Transverse colon (tissue), 4 donors: ENCODE measurements around the gene HTT.

ENCODE experiments used
- CTCF ChIP-seq, 5 experiments: fragments of 200-600 bp in 3 of 5; fragments of 450-650 bp in 2 of 5; sonication (generic) in 3 of 5; IDR thresholded peaks; 1 replicate in 2 of 5; 2 replicates in 3 of 5; pipeline ENCODE4 v1.5.1; 2016 to 2017; ENCODE audit warnings: antibody characterized with exemption in 5 of 5, inconsistent platforms in 3 of 5, mild to moderate bottlenecking in 2 of 5, moderate library complexity in 1 of 5
- POLR2A ChIP-seq: fragments of 450-650 bp; IDR thresholded peaks from one replicate; pipeline ENCODE4 v1.6.1; 2016; ENCODE audit warnings: antibody characterized with exemption, mild to moderate bottlenecking, moderate library complexity
- POLR2AphosphoS5 ChIP-seq, 3 donors: sonication (generic); formaldehyde crosslinking; IDR thresholded peaks; one replicate each; pipeline ENCODE4 v1.6.1; 2016; ENCODE audit warnings: antibody characterized with exemption in 3 of 3

DNA sequence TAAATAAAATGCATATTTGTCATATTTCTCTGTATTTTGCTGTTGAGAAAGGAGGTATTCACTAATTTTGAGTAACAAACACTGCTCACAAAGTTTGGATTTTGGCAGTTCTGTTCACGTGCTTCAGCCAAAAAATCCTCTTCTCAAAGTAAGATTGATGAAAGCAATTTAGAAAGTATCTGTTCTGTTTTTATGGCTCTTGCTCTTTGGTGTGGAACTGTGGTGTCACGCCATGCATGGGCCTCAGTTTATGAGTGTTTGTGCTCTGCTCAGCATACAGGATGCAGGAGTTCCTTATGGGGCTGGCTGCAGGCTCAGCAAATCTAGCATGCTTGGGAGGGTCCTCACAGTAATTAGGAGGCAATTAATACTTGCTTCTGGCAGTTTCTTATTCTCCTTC is 3.3 kb downstream of the HTT start:
- TF ChIP-seq CTCF (IDR thresholded peaks at IDR 0.05) (no peak), POLR2A (no peak), POLR2AphosphoS5 (IDR thresholded peaks at IDR 0.05) (no peak)
